ENCODE data around the gene ASPSCR1.
A peak's percentile ranks its signal among the peaks of the same experiment; 100 is the strongest.

Gene ASPSCR1

GRCh38 chr17:82012640-82013295 lies 35.3 kb downstream of the ASPSCR1 start:
- DNase-seq (ENCODE audit: low read depth in 2 of 2) = no peak

GRCh38 chr17:82013341-82013740 lies 35.9 kb downstream of the ASPSCR1 start:
- no peak for DNase-seq (ENCODE audit: low read depth in 2 of 2)

GRCh38 chr17:82013772-82014321 lies 36.4 kb downstream of the ASPSCR1 start:
- DNase-seq (ENCODE audit: low read depth in 2 of 2) = no peak

GRCh38 chr17:82014432-82014831 lies 37.0 kb downstream of the ASPSCR1 start:
- DNase-seq (ENCODE audit: low read depth in 2 of 2) = no peak

GRCh38 chr17:82014971-82015310 lies 37.5 kb downstream of the ASPSCR1 start:
- DNase-seq (ENCODE audit: low read depth in 2 of 2) = no peak

GRCh38 chr17:82015311-82015971 lies 38.0 kb downstream of the ASPSCR1 start:
- DNase-seq (ENCODE audit: low read depth in 2 of 2) = no peak

GRCh38 chr17:82016061-82016874 lies 38.8 kb downstream of the ASPSCR1 start:
- DNase-seq (ENCODE audit: low read depth in 2 of 2) = no peak

- no peak for DNase-seq (ENCODE audit: low read depth in 2 of 2)
Observed at GRCh38 chr17:82016875-82017459, 39.5 kb downstream of the ASPSCR1 start.

- DNase-seq (ENCODE audit: low read depth in 2 of 2) = no peak
Observed at GRCh38 chr17:82017612-82018151, 40.3 kb downstream of the ASPSCR1 start.

GRCh38 chr17:82018152-82018988 lies 40.9 kb downstream of the ASPSCR1 start:
- no peak for DNase-seq (ENCODE audit: low read depth in 2 of 2)

- no peak for DNase-seq (ENCODE audit: low read depth in 2 of 2)
Observed at GRCh38 chr17:82018989-82019689, 41.7 kb downstream of the ASPSCR1 start.

- DNase-seq (ENCODE audit: low read depth in 2 of 2) = no peak
Observed at GRCh38 chr17:82019690-82020571, 42.5 kb downstream of the ASPSCR1 start.

- DNase-seq (ENCODE audit: low read depth in 2 of 2) = no peak
Observed at GRCh38 chr17:82020572-82021106, 43.2 kb downstream of the ASPSCR1 start.

- DNase-seq (ENCODE audit: low read depth in 2 of 2) = no peak
Observed at GRCh38 chr17:82021107-82021899, 43.9 kb downstream of the ASPSCR1 start.

- DNase-seq (ENCODE audit: low read depth in 2 of 2) = no peak
Observed at GRCh38 chr17:82021900-82022309, 44.5 kb downstream of the ASPSCR1 start.

GRCh38 chr17:82022310-82022980 lies 45.0 kb downstream of the ASPSCR1 start, which contains the start of gene CENPX:
Gene CENPX, minus strand, starts transcription at chr17:82022878. Its CDS starts 17 bp downstream, at chr17:82022861.
- no peak for DNase-seq (ENCODE audit: low read depth in 2 of 2)

- DNase-seq (ENCODE audit: low read depth in 2 of 2) = peak; percentile 99
Observed at GRCh38 chr17:82022981-82023446, 45.6 kb downstream of the ASPSCR1 start, which contains the start of gene LRRC45. Gene LRRC45, plus strand, starts transcription at chr17:82023305. Its CDS starts 339 bp downstream, at chr17:82023644.
